DND-41 (cell line): Measurements from ENCODE around the gene C10orf90.

Source experiments
- ATAC-seq: fragments of 200-7000 bp; cut with Tn5 transposase; 3 replicates; pipeline ENCODE4 v1.9.1; 2021; ENCODE audit warnings: low read depth; ENCODE audit not compliant: insufficient read depth
- DNase-seq: peaks from one replicate; pipeline ENCODE4 v3.0.0-alpha.2; 2020
- H2AFZ ChIP-seq: 2 replicates; pipeline ENCODE4 v1.6.0; 2012; ENCODE audit warnings: low read depth, low read length
- H3K27ac ChIP-seq: 2 replicates; pipeline ENCODE4 v1.5.1; 2012; ENCODE audit warnings: low read length, inconsistent platforms
- H3K27me3 ChIP-seq: fragments of 200-600 bp; sonication (generic); 2 replicates; pipeline ENCODE4 v1.6.0; 2012; ENCODE audit warnings: low read length, mild to moderate bottlenecking, inconsistent platforms; ENCODE audit not compliant: insufficient read depth, poor library complexity
- H3K36me3 ChIP-seq: 2 replicates; pipeline ENCODE4 v1.5.1; 2012; ENCODE audit warnings: low read length, inconsistent platforms; ENCODE audit not compliant: insufficient read depth
- H3K4me1 ChIP-seq: 2 replicates; pipeline ENCODE4 v1.5.1; 2012; ENCODE audit warnings: mild to moderate bottlenecking, low read length; ENCODE audit not compliant: insufficient read depth
- H3K4me2 ChIP-seq: 2 replicates; pipeline ENCODE4 v1.6.0; 2012; ENCODE audit warnings: mild to moderate bottlenecking, moderate library complexity, low read length, inconsistent platforms; ENCODE audit not compliant: insufficient read depth
- H3K4me3 ChIP-seq, 2 experiments: fragments of 200-600 bp in 1 of 2; shearing (Covaris generic) in 1 of 2; 2 replicates each; pipeline ENCODE4 v1.5.1; 2012 to 2016; ENCODE audit warnings: inconsistent platforms in 2 of 2, low read length in 2 of 2, mild to moderate bottlenecking in 2 of 2, low read depth in 1 of 2, moderate library complexity in 1 of 2
- H3K79me2 ChIP-seq: 2 replicates; pipeline ENCODE4 v1.6.0; 2012; ENCODE audit warnings: low read length, inconsistent platforms; ENCODE audit not compliant: insufficient read depth
- H3K9ac ChIP-seq: 2 replicates; pipeline ENCODE4 v1.6.0; 2012; ENCODE audit warnings: low read depth, mild to moderate bottlenecking, inconsistent platforms, low read length, moderate library complexity
- H3K9me3 ChIP-seq: 2 replicates; pipeline ENCODE4 v1.5.1; 2012; ENCODE audit warnings: low read length, moderate library complexity, mild to moderate bottlenecking, inconsistent platforms; ENCODE audit not compliant: insufficient read depth, severe bottlenecking
- H4K20me1 ChIP-seq: 2 replicates; pipeline ENCODE4 v1.6.0; 2012; ENCODE audit warnings: low read length; ENCODE audit not compliant: insufficient read depth
- CTCF ChIP-seq: IDR thresholded peaks from 2 replicates; pipeline ENCODE4 v1.5.1; 2012; ENCODE audit warnings: borderline replicate concordance, low read length, moderate library complexity, mild to moderate bottlenecking; ENCODE audit not compliant: poor library complexity, severe bottlenecking; ENCODE audit errors: extremely low read depth
- EZH2 ChIP-seq: IDR thresholded peaks from 3 replicates; pipeline ENCODE4 v1.6.1; 2012; ENCODE audit warnings: borderline replicate concordance, low read depth, mild to moderate bottlenecking, moderate library complexity, low read length, inconsistent platforms; ENCODE audit not compliant: severe bottlenecking

The C10orf90 gene

GRCh38 chr10:126439942-126440341 lies 230.6 kb downstream of the C10orf90 start:
- H3K27ac ChIP-seq: no peak overlapping the region; the same call in 1 of the 2 replicates
- no peaks in the 10 kb centered on the region for H4K20me1 ChIP-seq
- H2AFZ ChIP-seq: no peak overlapping the region
- ATAC-seq (no peak), DNase-seq (no peak)
- no peaks in the 10 kb centered on the region for H3K27me3 ChIP-seq
- peaks cover 16% of the 10 kb centered on the region for H3K4me1 ChIP-seq
- H3K79me2 ChIP-seq: no peaks in the 10 kb centered on the region
- no peak overlapping the region for H3K4me2 ChIP-seq
- no peaks in the 10 kb centered on the region for H3K36me3 ChIP-seq
- TF ChIP-seq EZH2 (no peak), CTCF (no peak)
- H3K9me3 ChIP-seq: no peaks in the 10 kb centered on the region
- H3K9ac ChIP-seq: no peak overlapping the region
- H3K4me3 ChIP-seq: no peak overlapping the region

GRCh38 chr10:126438407-126438783 lies 232.1 kb downstream of the C10orf90 start:
- no peaks in the 10 kb centered on the region for H3K9me3 ChIP-seq
- TF ChIP-seq CTCF: no peak
- TF ChIP-seq EZH2: no peak
- no peak overlapping the region for H3K4me3 ChIP-seq
- no peaks in the 10 kb centered on the region for H3K79me2 ChIP-seq
- no peak overlapping the region for H2AFZ ChIP-seq
- ATAC-seq (no peak), DNase-seq (no peak)
- no peaks in the 10 kb centered on the region for H3K36me3 ChIP-seq
- H4K20me1 ChIP-seq: no peaks in the 10 kb centered on the region
- H3K9ac ChIP-seq: no peak overlapping the region
- no peak overlapping the region for H3K27ac ChIP-seq
- no peaks in the 10 kb centered on the region for H3K27me3 ChIP-seq
- H3K4me1 ChIP-seq: peaks cover 20% of the 10 kb centered on the region
- H3K4me2 ChIP-seq: no peak overlapping the region

GRCh38 chr10:126437635-126438406 lies 232.7 kb downstream of the C10orf90 start:
- DNase-seq (no peak), ATAC-seq (no peak)
- no peak overlapping the region for H2AFZ ChIP-seq
- TF ChIP-seq CTCF (no peak), EZH2 (no peak)
- H4K20me1 ChIP-seq: no peaks in the 10 kb centered on the region
- H3K4me1 ChIP-seq: peaks cover 26% of the 10 kb centered on the region
- no peak overlapping the region for H3K4me2 ChIP-seq
- H3K79me2 ChIP-seq: no peaks in the 10 kb centered on the region
- no peaks in the 10 kb centered on the region for H3K9me3 ChIP-seq
- no peaks in the 10 kb centered on the region for H3K36me3 ChIP-seq
- H3K27me3 ChIP-seq: no peaks in the 10 kb centered on the region
- no peak overlapping the region for H3K4me3 ChIP-seq
- H3K27ac ChIP-seq: no peak overlapping the region
- H3K9ac ChIP-seq: no peak overlapping the region
